Activated CD8-positive, alpha-beta T cell treated with anti-CD3 and anti-CD28 coated beads, Interleukin-2, amount 10 ng/mL, durations not matched to agents 7 days and 5 days (primary cell): ENCODE results near the gene FAM43A. TPM values are rescaled to one million over a fixed set of nuclear protein-coding genes. Genes with fewer than 3 reads are reported as not detected.

ENCODE experiments used
- ATAC-seq: fragments of 150-1000 bp; cut with Tn5 transposase; one replicate; pipeline ENCODE4 v1.10.0; 2021; ENCODE audit warnings: moderate library complexity
- CTCF ChIA-PET: fragments of 350-600 bp; sonication (Branson Sonifier 250); formaldehyde crosslinking; loops from one replicate; lab custom pipeline; 2021; ENCODE audit warnings: antibody characterized with exemption; lab: Charles Lee
- POLR2A ChIA-PET: fragments of 350-600 bp; sonication (Branson Sonifier 250); formaldehyde crosslinking; loops from one replicate; lab custom pipeline; 2021; ENCODE audit warnings: antibody characterized with exemption; lab: Charles Lee
- DNase-seq: peaks from one replicate; pipeline ENCODE4 v3.0.0-alpha.2; 2020
- H3K27ac Mint-ChIP-seq: one replicate; pipeline ENCODE4 v1.8.0; 2021; ENCODE audit warnings: mild to moderate bottlenecking, mixed read lengths
- H3K27me3 Mint-ChIP-seq: one replicate; pipeline ENCODE4 v1.8.0; 2021; ENCODE audit warnings: low read depth, mixed read lengths
- H3K36me3 Mint-ChIP-seq: one replicate; pipeline ENCODE4 v1.8.0; 2021; ENCODE audit warnings: low read depth, mixed read lengths
- H3K4me1 Mint-ChIP-seq: one replicate; pipeline ENCODE4 v1.8.0; 2021; ENCODE audit warnings: low read depth, mixed read lengths
- H3K4me3 Mint-ChIP-seq: one replicate; pipeline ENCODE4 v1.8.0; 2021; ENCODE audit warnings: mild to moderate bottlenecking, mixed read lengths
- H3K9me3 Mint-ChIP-seq: one replicate; pipeline ENCODE4 v1.8.0; 2022; ENCODE audit warnings: mixed read lengths; ENCODE audit not compliant: insufficient read depth
- total RNA-seq, 2 experiments: library from RNA; stranded (reverse); gene quantifications; one replicate each; pipeline ENCODE4 v1.2.3, GENCODE V29; 2021

FAM43A gene
- 1 to 10 TPM; 1.1 to 1.2 TPM for total RNA-seq

DNA sequence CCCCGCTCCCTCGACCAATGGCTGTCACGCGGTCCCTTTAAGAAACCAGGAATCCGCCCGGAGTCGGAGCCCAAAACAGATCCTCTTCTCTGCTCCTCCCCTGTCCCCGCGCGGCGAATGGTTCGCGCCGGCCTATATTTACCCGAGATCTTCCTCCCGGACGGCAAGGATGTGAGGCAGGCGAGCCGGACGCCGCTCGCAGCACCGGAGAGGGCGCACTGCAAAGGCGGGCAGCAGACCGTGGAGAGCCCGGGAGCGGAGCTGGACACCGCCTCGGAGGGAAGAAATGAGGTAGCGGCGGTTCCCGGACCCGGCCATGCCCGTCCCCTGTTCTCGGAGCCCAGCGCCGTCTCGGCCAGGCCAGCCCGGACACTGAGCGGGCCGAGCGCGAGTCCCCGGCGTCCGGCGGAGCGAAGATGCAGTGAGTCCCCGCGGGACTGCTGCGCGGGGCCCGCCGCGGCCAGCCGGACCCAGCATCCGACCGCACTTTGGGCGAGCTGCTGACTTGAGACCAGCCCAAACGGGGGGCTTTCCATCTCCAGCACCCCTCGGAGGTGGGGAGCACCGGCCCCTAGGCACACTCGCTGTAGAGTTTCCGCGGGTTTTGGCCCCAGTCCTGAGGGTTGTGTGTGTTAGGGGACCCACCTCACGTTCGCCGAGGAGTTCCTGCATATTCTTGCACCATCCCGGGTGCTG is at the start of gene FAM43A:
FAM43A (plus strand) TSS at position 166 of the 696 bp plus-strand sequence. CDS start 944 bp downstream, outside the sequence.
- H3K36me3 Mint-ChIP-seq, result no peaks in the 10 kb centered on the region
- POLR2A ChIA-PET, result interaction anchor here (0.9 to 3.7 kb wide), 2 partner anchors 10 to 14 kb away, joined by 4 to 25 read pairs; partner anchors contain the start of gene LSG1
- H3K27ac Mint-ChIP-seq, result peak within 1 kb of the TSS; percentile 67
- peaks cover 36% of the 10 kb centered on the region for H3K27me3 Mint-ChIP-seq
- peak; percentile 72 for ATAC-seq
- H3K4me1 Mint-ChIP-seq, result peaks cover 57% of the 10 kb centered on the region
- no peaks in the 10 kb centered on the region for H3K9me3 Mint-ChIP-seq
- CTCF ChIA-PET, result interaction anchor here (0.6 to 11.8 kb wide), 6 partner anchors 13 to 585 kb away, joined by 3 to 226 read pairs (median 18); partner anchors contain the start of genes LSG1 and XXYLT1
- peak within 1 kb of the TSS; percentile 80 for H3K4me3 Mint-ChIP-seq
- peak; percentile 82 for DNase-seq

GRCh38 chr3:194637066-194637465 is 48.6 kb upstream of the FAM43A start:
- H3K4me3 Mint-ChIP-seq, result no peak overlapping the region
- H3K9me3 Mint-ChIP-seq, result no peaks in the 10 kb centered on the region
- H3K36me3 Mint-ChIP-seq, result peaks cover 17% of the 10 kb centered on the region
- no peak overlapping the region for H3K27ac Mint-ChIP-seq
- H3K27me3 Mint-ChIP-seq, result no peaks in the 10 kb centered on the region
- DNase-seq, result no peak
- no peak for ATAC-seq
- H3K4me1 Mint-ChIP-seq, result peaks cover 15% of the 10 kb centered on the region
- ChIA-PET POLR2A (no interaction called here), CTCF (interaction anchor here (1.1 kb wide), 1 partner anchor 51 kb away, joined by 3 read pairs; no protein-coding TSS in a partner anchor)

GRCh38 chr3:194637541-194638400 is 47.9 kb upstream of the FAM43A start:
- DNase-seq, result no peak
- H3K9me3 Mint-ChIP-seq, result no peaks in the 10 kb centered on the region
- H3K4me3 Mint-ChIP-seq, result no peak overlapping the region
- no peak overlapping the region for H3K27ac Mint-ChIP-seq
- no peaks in the 10 kb centered on the region for H3K27me3 Mint-ChIP-seq
- no peak for ATAC-seq
- peaks cover 20% of the 10 kb centered on the region for H3K36me3 Mint-ChIP-seq
- ChIA-PET POLR2A (no interaction called here), CTCF (interaction anchor here (1.3 kb wide), 1 partner anchor 131 kb away, joined by 3 read pairs; no protein-coding TSS in a partner anchor)
- peaks cover 9% of the 10 kb centered on the region for H3K4me1 Mint-ChIP-seq

DNA sequence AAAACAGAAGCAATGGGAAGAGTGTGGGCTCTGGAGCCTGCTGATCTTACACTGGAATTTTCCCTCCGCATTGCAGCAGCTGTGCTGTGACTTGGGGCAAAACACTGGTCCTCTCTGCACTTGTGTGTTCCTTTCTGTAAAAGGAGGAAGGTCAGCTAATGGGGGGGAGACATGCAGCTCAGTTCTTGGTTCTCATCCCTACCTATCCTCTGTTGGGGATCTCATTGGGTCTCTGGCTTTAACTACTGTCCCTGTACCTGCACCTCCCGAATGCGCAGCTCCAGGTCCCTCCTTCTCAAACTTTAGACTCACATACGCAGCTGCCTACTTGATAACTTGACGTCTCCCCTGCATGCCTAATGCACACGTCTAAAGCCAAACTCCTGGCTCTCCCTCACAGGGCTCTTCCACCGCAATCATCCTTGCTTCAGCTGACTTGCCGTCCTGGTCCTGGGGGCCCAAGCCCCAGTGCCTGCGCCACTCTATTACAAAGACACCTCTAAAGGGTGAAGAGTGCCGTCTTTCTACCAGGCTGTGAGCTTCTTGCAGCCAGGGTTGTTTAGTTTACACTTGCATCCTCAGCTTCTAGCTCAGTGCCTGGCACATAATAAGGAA is 46.6 kb upstream of the FAM43A start:
- Mint-ChIP-seq H3K9me3 (no peaks in the 10 kb centered on the region), H3K4me1 (peaks cover 3% of the 10 kb centered on the region), H3K4me3 (no peak overlapping the region), H3K27ac (no peak overlapping the region), H3K27me3 (no peaks in the 10 kb centered on the region), H3K36me3 (peaks cover 29% of the 10 kb centered on the region)
- DNase-seq (no peak), ATAC-seq (no peak)
- ChIA-PET CTCF (interaction anchor here (1.0 to 1.3 kb wide), 2 partner anchors 32 to 130 kb away, joined by 3 to 4 read pairs; no protein-coding TSS in a partner anchor), POLR2A (no interaction called here)

- no peaks in the 10 kb centered on the region for H3K27me3 Mint-ChIP-seq
- POLR2A ChIA-PET, result no interaction called here
- no peak overlapping the region for H3K27ac Mint-ChIP-seq
- peaks cover 2% of the 10 kb centered on the region for H3K4me1 Mint-ChIP-seq
- H3K9me3 Mint-ChIP-seq, result no peaks in the 10 kb centered on the region
- peaks cover 43% of the 10 kb centered on the region for H3K36me3 Mint-ChIP-seq
- CTCF ChIA-PET, result interaction anchor here (1.4 kb wide), 1 partner anchor 31 kb away, joined by 8 read pairs; the partner anchor contains the start of gene LSG1
- ATAC-seq (peak; percentile 77), DNase-seq (peak; percentile 51)
- H3K4me3 Mint-ChIP-seq, result no peak overlapping the region
These were observed 44.9 kb upstream of the FAM43A start for GRCh38 chr3:194640829-194641228.

GRCh38 chr3:194642769-194643168 is 42.9 kb upstream of the FAM43A start:
- CTCF ChIA-PET, result interaction anchor here (0.8 to 1.9 kb wide), 7 partner anchors 9 to 299 kb away, joined by 3 to 12 read pairs (median 4); partner anchors contain the start of genes LSG1 and TMEM44
- H3K4me3 Mint-ChIP-seq, result no peak overlapping the region
- no peaks in the 10 kb centered on the region for H3K9me3 Mint-ChIP-seq
- DNase-seq (no peak), ATAC-seq (no peak)
- H3K27me3 Mint-ChIP-seq, result no peaks in the 10 kb centered on the region
- POLR2A ChIA-PET, result interaction anchor here (0.8 to 1.3 kb wide), 2 partner anchors 9 to 14 kb away, joined by 3 to 4 read pairs; partner anchors contain the start of gene TMEM44
- peaks cover 2% of the 10 kb centered on the region for H3K4me1 Mint-ChIP-seq
- peaks cover 49% of the 10 kb centered on the region for H3K36me3 Mint-ChIP-seq
- H3K27ac Mint-ChIP-seq, result no peak overlapping the region

DNA sequence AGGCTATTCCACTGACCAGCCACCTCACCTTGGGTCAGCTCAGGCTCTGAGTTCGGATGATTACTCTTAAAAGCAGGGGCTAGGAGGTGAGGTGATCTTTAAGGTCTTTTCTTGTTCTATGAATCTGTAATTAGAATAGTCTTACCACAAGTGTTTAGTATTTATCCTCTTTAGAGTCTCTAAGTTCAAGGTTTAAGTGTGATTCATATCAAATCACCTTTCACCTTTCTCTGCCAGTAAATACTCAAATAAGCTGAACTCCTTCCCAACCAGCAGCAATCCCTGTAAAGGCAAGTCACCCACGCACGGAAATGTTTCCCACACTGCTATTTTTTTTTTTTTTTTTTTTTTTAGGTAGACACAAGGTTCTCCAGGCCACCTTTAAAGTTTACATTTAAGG is 37.9 kb upstream of the FAM43A start:
- Mint-ChIP-seq H3K9me3 (no peaks in the 10 kb centered on the region), H3K27ac (no peak overlapping the region), H3K4me1 (no peaks in the 10 kb centered on the region), H3K36me3 (peaks cover 62% of the 10 kb centered on the region), H3K27me3 (no peaks in the 10 kb centered on the region), H3K4me3 (no peak overlapping the region)
- ChIA-PET POLR2A (no interaction called here), CTCF (interaction anchor here (1.4 to 4.1 kb wide), 2 partner anchors 14 to 24 kb away, joined by 5 to 12 read pairs; partner anchors contain the start of gene LSG1)
- DNase-seq (no peak), ATAC-seq (no peak)

DNA sequence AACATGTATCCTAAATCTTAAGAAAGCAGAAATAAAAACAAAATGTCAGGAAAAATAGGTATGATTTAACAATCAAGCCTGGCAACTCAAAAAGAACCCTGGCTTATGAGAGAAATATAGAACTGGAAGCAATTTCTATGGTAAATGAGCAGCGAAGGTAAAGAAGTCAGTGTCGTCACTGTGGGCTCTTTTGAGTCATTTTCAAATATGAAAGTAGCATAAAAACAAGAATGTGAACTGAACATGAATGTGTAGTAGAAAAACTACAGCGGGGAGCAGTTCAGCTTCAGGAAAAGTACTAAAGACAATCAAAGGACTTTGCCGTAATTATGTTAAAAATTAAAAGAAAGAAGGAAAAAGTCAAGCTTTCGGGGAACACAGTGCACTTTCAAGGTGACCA is 31.2 kb upstream of the FAM43A start:
- peak overlapping the region; percentile 47 for H3K27ac Mint-ChIP-seq
- no peak for DNase-seq
- ATAC-seq, result no peak
- no peak overlapping the region for H3K4me3 Mint-ChIP-seq
- H3K27me3 Mint-ChIP-seq, result no peaks in the 10 kb centered on the region
- peaks cover 17% of the 10 kb centered on the region for H3K4me1 Mint-ChIP-seq
- H3K36me3 Mint-ChIP-seq, result peaks cover 73% of the 10 kb centered on the region
- ChIA-PET POLR2A (no interaction called here), CTCF (interaction anchor here (1.5 kb wide), 1 partner anchor 17 kb away, joined by 7 read pairs; the partner anchor contains the start of gene LSG1)
- no peaks in the 10 kb centered on the region for H3K9me3 Mint-ChIP-seq

GRCh38 chr3:194657439-194657838 is 28.2 kb upstream of the FAM43A start:
- CTCF ChIA-PET, result interaction anchor here (0.8 to 7.4 kb wide), 3 partner anchors 14 to 30 kb away, joined by 3 to 59 read pairs (median 4); partner anchors contain the start of gene LSG1
- Mint-ChIP-seq H3K4me3 (no peak overlapping the region), H3K27ac (no peak overlapping the region)

DNA sequence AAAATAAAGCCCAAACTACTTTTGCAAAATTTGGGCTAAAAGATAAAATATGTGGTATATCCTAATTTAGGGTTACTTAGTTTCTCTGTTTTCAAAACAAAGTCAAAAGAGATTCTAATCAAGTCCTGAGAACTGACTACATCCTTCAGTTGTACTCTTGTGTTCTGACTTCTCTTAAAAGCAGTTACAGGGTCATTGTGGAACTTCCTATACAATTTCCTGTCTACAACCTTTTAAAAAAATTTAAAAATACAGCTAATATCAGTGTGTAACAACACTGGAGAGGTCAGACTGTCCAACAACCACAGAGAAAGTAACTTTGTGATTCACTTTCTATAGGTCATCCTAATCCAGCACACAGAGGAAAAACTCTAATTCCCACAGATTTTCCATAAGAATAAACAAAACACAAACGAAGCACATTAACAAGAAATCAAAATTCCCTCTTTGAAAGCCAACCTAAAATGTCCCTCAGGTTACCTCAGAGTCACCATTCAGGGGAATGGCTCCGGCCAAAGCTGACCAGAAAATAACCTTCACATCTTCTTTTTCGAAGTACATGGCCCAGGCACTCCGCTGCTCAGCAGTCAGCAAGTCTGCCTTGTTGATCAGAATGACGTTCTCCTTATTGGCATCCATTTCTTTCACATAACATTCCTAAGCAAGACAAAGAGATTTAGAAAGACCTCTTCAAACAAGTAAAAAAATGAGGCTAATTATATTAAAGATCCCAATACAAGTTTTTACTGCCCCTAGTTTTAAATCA is 27.0 kb upstream of the FAM43A start:
- peaks cover 53% of the 10 kb centered on the region for H3K36me3 Mint-ChIP-seq
- peaks cover 29% of the 10 kb centered on the region for H3K4me1 Mint-ChIP-seq
- CTCF ChIA-PET, result interaction anchor here (0.8 to 7.4 kb wide), 3 partner anchors 13 to 29 kb away, joined by 3 to 59 read pairs (median 4); partner anchors contain the start of gene LSG1
- H3K4me3 Mint-ChIP-seq, result no peak overlapping the region
- no peaks in the 10 kb centered on the region for H3K9me3 Mint-ChIP-seq
- peak overlapping the region; percentile 5 for H3K27ac Mint-ChIP-seq
- no peaks in the 10 kb centered on the region for H3K27me3 Mint-ChIP-seq
- POLR2A ChIA-PET, result interaction anchor here (1.8 kb wide), 1 partner anchor 13 kb away, joined by 6 read pairs; the partner anchor contains the start of gene LSG1
- no peak for DNase-seq
- no peak for ATAC-seq

More at GRCh38 chr3:194657439-194657838, 28.2 kb upstream of the FAM43A start:
- POLR2A ChIA-PET, result interaction anchor here (0.7 to 1.8 kb wide), 2 partner anchors 15 kb away, joined by 4 to 6 read pairs; partner anchors contain the start of gene LSG1
- H3K4me1 Mint-ChIP-seq, result peaks cover 29% of the 10 kb centered on the region
- H3K9me3 Mint-ChIP-seq, result no peaks in the 10 kb centered on the region
- no peak for ATAC-seq
- no peaks in the 10 kb centered on the region for H3K27me3 Mint-ChIP-seq
- DNase-seq, result no peak
- H3K36me3 Mint-ChIP-seq, result peaks cover 59% of the 10 kb centered on the region
